Endothelial cell of umbilical vein (primary cell): ENCODE measurements around the gene IL36RN. TPM values are rescaled to one million over a fixed set of nuclear protein-coding genes. Genes with fewer than 3 reads are reported as not detected.

Source experiments
- BruUV-seq: library from RNA; stranded (reverse); fragments of 400-500 nt; replicated peaks from 2 replicates; lab custom pipeline; 2021; lab: Mats Ljungman, UMichigan
- CTCF ChIA-PET: fragments of 300-600, 350-600 bp; sonication (Branson Sonifier 250); formaldehyde crosslinking; loops from one replicate; lab custom pipeline; 2021; ENCODE audit warnings: antibody characterized with exemption, inconsistent platforms; lab: Charles Lee
- POLR2A ChIA-PET: fragments of 300-600, 350-600 bp; sonication (Branson Sonifier 250); formaldehyde crosslinking; loops from one replicate; lab custom pipeline; 2021; ENCODE audit warnings: antibody characterized with exemption, inconsistent platforms; lab: Charles Lee
- DNase-seq: peaks from one replicate; pipeline ENCODE4 v3.0.0-alpha.2; 2011; ENCODE audit warnings: low read depth, low spot score
- FAIRE-seq: peaks from 2 replicates; lab custom pipeline; 2011; peaks lifted over from hg19 to GRCh38; lab: Jason Lieb, UNC
- H2AFZ ChIP-seq: 2 replicates; pipeline ENCODE4 v1.6.0; 2012; ENCODE audit warnings: low read depth, low read length, control low read depth, inconsistent platforms
- H3K27ac ChIP-seq: 2 replicates; pipeline ENCODE4 v1.5.1; 2011; ENCODE audit warnings: low read depth, mild to moderate bottlenecking, control low read depth, low read length, moderate library complexity; ENCODE audit not compliant: insufficient read depth
- H3K27me3 ChIP-seq, 2 experiments: 2 replicates each; pipeline versions ENCODE4 v1.6.0 to v1.6.1; 2011; ENCODE audit warnings: low read length in 2 of 2, mixed read lengths in 1 of 2; ENCODE audit not compliant: control insufficient read depth in 2 of 2, insufficient read depth in 2 of 2
- H3K36me3 ChIP-seq, 2 experiments: 2 replicates in 1 of 2; 3 replicates in 1 of 2; pipeline ENCODE4 v1.5.1; 2011; ENCODE audit warnings: low read length in 2 of 2, mild to moderate bottlenecking in 1 of 2, moderate library complexity in 1 of 2; ENCODE audit not compliant: control insufficient read depth in 2 of 2, insufficient read depth in 2 of 2; ENCODE audit errors: extremely low read depth in 1 of 2
- H3K4me1 ChIP-seq: 3 replicates; pipeline ENCODE4 v1.5.1; 2011; ENCODE audit warnings: mild to moderate bottlenecking, low read length; ENCODE audit not compliant: control insufficient read depth, insufficient read depth; ENCODE audit errors: extremely low read depth
- H3K4me2 ChIP-seq: 2 replicates; pipeline ENCODE4 v1.6.1; 2011; ENCODE audit warnings: low read length, control low read depth, mixed read lengths; ENCODE audit not compliant: insufficient read depth
- H3K4me3 ChIP-seq, 3 experiments: fragments of 200-600 bp in 1 of 3; sonication (generic), shearing (Covaris generic) in 1 of 3; replicated peaks in 1 of 3; 2 replicates each; pipeline ENCODE4 v1.5.1; 2011 to 2016; ENCODE audit warnings: control low read depth in 3 of 3, low read length in 3 of 3, mild to moderate bottlenecking in 2 of 3, inconsistent platforms in 1 of 3, low read depth in 1 of 3, moderate library complexity in 1 of 3; ENCODE audit not compliant: insufficient read depth in 1 of 3
- H3K79me2 ChIP-seq: 2 replicates; pipeline ENCODE4 v1.6.0; 2012; ENCODE audit warnings: low read length, inconsistent platforms; ENCODE audit not compliant: control insufficient read depth, insufficient read depth
- H3K9ac ChIP-seq: replicated peaks from 2 replicates; pipeline ENCODE3; 2011; ENCODE audit warnings: low read length, control low read depth; ENCODE audit not compliant: insufficient read depth; ENCODE audit errors: extremely low read depth
- H3K9me1 ChIP-seq: replicated peaks from 3 replicates; pipeline ENCODE4 v1.6.0; 2011; ENCODE audit warnings: mild to moderate bottlenecking, low read length; ENCODE audit not compliant: control insufficient read depth, insufficient read depth; ENCODE audit errors: extremely low read depth
- H3K9me3 ChIP-seq: replicated peaks from 2 replicates; pipeline ENCODE4 v1.5.1; 2012; ENCODE audit warnings: low read length, inconsistent platforms; ENCODE audit not compliant: control insufficient read depth, insufficient read depth
- H4K20me1 ChIP-seq: replicated peaks from 2 replicates; pipeline ENCODE3; 2011; ENCODE audit warnings: mild to moderate bottlenecking, low read length; ENCODE audit not compliant: control insufficient read depth, insufficient read depth; ENCODE audit errors: extremely low read depth
- EZH2 ChIP-seq: IDR thresholded peaks from 2 replicates; pipeline ENCODE4 v1.6.1; 2012; ENCODE audit warnings: borderline replicate concordance, low read depth, mild to moderate bottlenecking, moderate library complexity, low read length, inconsistent platforms; ENCODE audit not compliant: severe bottlenecking
- FOS ChIP-seq: IDR thresholded peaks from 2 replicates; pipeline ENCODE4 v1.6.1; 2011; ENCODE audit warnings: mild to moderate bottlenecking, low read length, moderate library complexity, borderline replicate concordance; ENCODE audit not compliant: insufficient read depth
- GATA2 ChIP-seq: IDR thresholded peaks from 2 replicates; pipeline ENCODE4 v1.7.0; 2011; ENCODE audit warnings: low read depth, mild to moderate bottlenecking, moderate library complexity, mixed read lengths, low read length; ENCODE audit not compliant: insufficient read length, insufficient read depth
- JUN ChIP-seq: IDR thresholded peaks from 2 replicates; pipeline ENCODE4 v1.6.1; 2011; ENCODE audit warnings: borderline replicate concordance, low read depth; ENCODE audit not compliant: insufficient read length, insufficient read depth
- MYC ChIP-seq: IDR thresholded peaks from one replicate; pipeline ENCODE4 v1.6.1; 2011; ENCODE audit warnings: mild to moderate bottlenecking, low read depth, low read length
- POLR2A ChIP-seq: IDR thresholded peaks from 2 replicates; pipeline ENCODE4 v1.6.1; 2012; ENCODE audit warnings: low read depth, mild to moderate bottlenecking, control low read depth, low read length
- POLR2AphosphoS5 ChIP-seq: IDR thresholded peaks from 2 replicates; pipeline ENCODE4 v1.6.1; 2012; ENCODE audit warnings: low read depth, mild to moderate bottlenecking, control low read depth, low read length, moderate library complexity; ENCODE audit not compliant: insufficient read depth
- dilution Hi-C: fragments of 300-500 bp; cut with MboI; formaldehyde crosslinking; loops from one replicate; pipeline ENCODE4 v1.15.0; 2019; ENCODE audit warnings: low sequenced_read_pairs; ENCODE audit not compliant: extremely low pct_ligation_motif_present
- intact Hi-C: fragments of 100-400 bp; cut with micrococcal nuclease; formaldehyde crosslinking; loops from one replicate; pipeline ENCODE4 v1.10.0; 2022
- polyA plus RNA-seq, 4 experiments: library from polyadenylated mRNA; depleted of rRNA in 3 of 4; stranded (reverse) in 3 of 4; unstranded in 1 of 4; fragments of >200 nt; gene quantifications; 2 replicates each; pipeline versions ENCODE4 v1.2.1 to v1.2.3, GENCODE V29; 2011 to 2012; ENCODE audit warnings: missing spikeins in 1 of 4
- total RNA-seq: library from RNA; stranded (reverse); gene quantifications from 2 replicates; pipeline ENCODE4 v1.2.3, GENCODE V29; 2021
- TF ChIP-seq, protein P1 (sequence below): IDR thresholded peaks from 2 replicates; pipeline ENCODE4 v1.6.1; 2011; ENCODE audit not compliant: insufficient read depth, insufficient read length
- TF ChIP-seq, protein P2 (sequence below), 2 donors: IDR thresholded peaks; 1 replicate in 1 of 2; 2 replicates in 1 of 2; pipeline ENCODE4 v1.5.1; 2011; ENCODE audit warnings: low read length in 2 of 2, mild to moderate bottlenecking in 2 of 2, moderate library complexity in 2 of 2, control low read depth in 1 of 2, inconsistent platforms in 1 of 2, low read depth in 1 of 2; ENCODE audit not compliant: insufficient read depth in 1 of 2; ENCODE audit errors: extremely low read depth in 1 of 2

Gene IL36RN
- total and polyA plus RNA-seq, 2 donors (not counting 3 experiments of a cell fraction or from before 2014, with no cell fraction given) = not detected

DNA sequence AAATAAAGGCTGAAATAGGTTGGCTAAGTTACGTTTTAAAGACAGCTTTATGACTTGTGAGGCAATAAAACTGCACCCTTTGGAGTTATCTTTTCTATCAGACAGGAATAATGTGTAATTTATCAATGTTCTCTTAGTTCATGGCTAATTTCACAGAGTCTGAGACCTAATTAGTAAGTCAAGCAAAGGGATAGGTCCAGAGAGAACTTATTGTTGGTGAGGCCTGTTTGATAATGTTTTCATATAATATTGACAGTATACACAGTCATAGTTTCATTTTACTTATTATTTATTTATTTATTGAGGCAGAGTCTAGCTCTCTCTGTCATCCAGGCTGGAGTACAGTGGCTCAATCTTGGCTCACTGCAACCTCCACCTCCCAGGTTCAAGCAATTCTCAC is 1.9 kb upstream of the IL36RN start:
- H3K4me2 ChIP-seq = no peak overlapping the region
- H3K4me1 ChIP-seq = no peaks in the 10 kb centered on the region
- no peak overlapping the region for H3K9ac ChIP-seq
- H3K36me3 ChIP-seq = no peaks in the 10 kb centered on the region
- H3K9me1 ChIP-seq = no peaks in the 10 kb centered on the region
- TF ChIP-seq POLR2A (no peak), GATA2 (no peak), EZH2 (no peak), JUN (no peak), FOS (no peak), MYC (no peak), POLR2AphosphoS5 (no peak)
- TF ChIP-seq, protein P1, sequence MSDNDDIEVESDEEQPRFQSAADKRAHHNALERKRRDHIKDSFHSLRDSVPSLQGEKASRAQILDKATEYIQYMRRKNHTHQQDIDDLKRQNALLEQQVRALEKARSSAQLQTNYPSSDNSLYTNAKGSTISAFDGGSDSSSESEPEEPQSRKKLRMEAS = no peak
- TF ChIP-seq, protein P2, sequence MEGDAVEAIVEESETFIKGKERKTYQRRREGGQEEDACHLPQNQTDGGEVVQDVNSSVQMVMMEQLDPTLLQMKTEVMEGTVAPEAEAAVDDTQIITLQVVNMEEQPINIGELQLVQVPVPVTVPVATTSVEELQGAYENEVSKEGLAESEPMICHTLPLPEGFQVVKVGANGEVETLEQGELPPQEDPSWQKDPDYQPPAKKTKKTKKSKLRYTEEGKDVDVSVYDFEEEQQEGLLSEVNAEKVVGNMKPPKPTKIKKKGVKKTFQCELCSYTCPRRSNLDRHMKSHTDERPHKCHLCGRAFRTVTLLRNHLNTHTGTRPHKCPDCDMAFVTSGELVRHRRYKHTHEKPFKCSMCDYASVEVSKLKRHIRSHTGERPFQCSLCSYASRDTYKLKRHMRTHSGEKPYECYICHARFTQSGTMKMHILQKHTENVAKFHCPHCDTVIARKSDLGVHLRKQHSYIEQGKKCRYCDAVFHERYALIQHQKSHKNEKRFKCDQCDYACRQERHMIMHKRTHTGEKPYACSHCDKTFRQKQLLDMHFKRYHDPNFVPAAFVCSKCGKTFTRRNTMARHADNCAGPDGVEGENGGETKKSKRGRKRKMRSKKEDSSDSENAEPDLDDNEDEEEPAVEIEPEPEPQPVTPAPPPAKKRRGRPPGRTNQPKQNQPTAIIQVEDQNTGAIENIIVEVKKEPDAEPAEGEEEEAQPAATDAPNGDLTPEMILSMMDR (IDR thresholded peaks at IDR 0.05; ENCODE audit: extremely low read depth in 1 of 2, insufficient read depth in 1 of 2, low read depth in 1 of 2, low read length in 2 of 2) = no peak
- no peaks in the 10 kb centered on the region for H3K9me3 ChIP-seq
- no peak for DNase-seq
- dilution Hi-C loops (no loop called here), intact Hi-C loops (no loop called here)
- ChIA-PET POLR2A (no interaction called here), CTCF (no interaction called here)
- no peaks in the 10 kb centered on the region for H3K27me3 ChIP-seq
- no peak overlapping the region for H2AFZ ChIP-seq
- no peak overlapping the region for H3K27ac ChIP-seq
- no peak for FAIRE-seq
- H4K20me1 ChIP-seq = no peaks in the 10 kb centered on the region
- no TSS peak for BruUV-seq
- H3K4me3 ChIP-seq = no peak overlapping the region
- no peaks in the 10 kb centered on the region for H3K79me2 ChIP-seq
